HUES48 (cell line): Measurements from ENCODE around the gene SPINT3.
"Not testable (repeated sequence)": the region's sequence is repeated elsewhere in the genome, so short reads cannot be mapped to it uniquely, and the experiment has no call there.

Source experiments
- H3K27ac ChIP-seq: one replicate; pipeline ENCODE4 v1.7.0; 2013; ENCODE audit warnings: low read depth, low read length, inconsistent platforms
- H3K27me3 ChIP-seq: 2 replicates; pipeline ENCODE4 v1.6.1; 2013; ENCODE audit warnings: mild to moderate bottlenecking, low read length; ENCODE audit not compliant: control insufficient read depth, insufficient read depth
- H3K36me3 ChIP-seq: 2 replicates; pipeline ENCODE4 v1.6.1; 2013; ENCODE audit warnings: low read length; ENCODE audit not compliant: control insufficient read depth, insufficient read depth
- H3K4me1 ChIP-seq: 2 replicates; pipeline ENCODE4 v1.6.1; 2013; ENCODE audit warnings: mild to moderate bottlenecking, low read length; ENCODE audit not compliant: control insufficient read depth, insufficient read depth
- H3K4me3 ChIP-seq: 2 replicates; pipeline ENCODE4 v1.5.1; 2013; ENCODE audit warnings: mild to moderate bottlenecking, low read depth, low read length
- H3K9ac ChIP-seq: 2 replicates; pipeline ENCODE4 v1.6.1; 2013; ENCODE audit warnings: mild to moderate bottlenecking, low read depth, low read length, moderate library complexity
- H3K9me3 ChIP-seq: 2 replicates; pipeline ENCODE4 v1.6.1; 2013; ENCODE audit warnings: low read length; ENCODE audit not compliant: control insufficient read depth, insufficient read depth

SPINT3 gene

DNA sequence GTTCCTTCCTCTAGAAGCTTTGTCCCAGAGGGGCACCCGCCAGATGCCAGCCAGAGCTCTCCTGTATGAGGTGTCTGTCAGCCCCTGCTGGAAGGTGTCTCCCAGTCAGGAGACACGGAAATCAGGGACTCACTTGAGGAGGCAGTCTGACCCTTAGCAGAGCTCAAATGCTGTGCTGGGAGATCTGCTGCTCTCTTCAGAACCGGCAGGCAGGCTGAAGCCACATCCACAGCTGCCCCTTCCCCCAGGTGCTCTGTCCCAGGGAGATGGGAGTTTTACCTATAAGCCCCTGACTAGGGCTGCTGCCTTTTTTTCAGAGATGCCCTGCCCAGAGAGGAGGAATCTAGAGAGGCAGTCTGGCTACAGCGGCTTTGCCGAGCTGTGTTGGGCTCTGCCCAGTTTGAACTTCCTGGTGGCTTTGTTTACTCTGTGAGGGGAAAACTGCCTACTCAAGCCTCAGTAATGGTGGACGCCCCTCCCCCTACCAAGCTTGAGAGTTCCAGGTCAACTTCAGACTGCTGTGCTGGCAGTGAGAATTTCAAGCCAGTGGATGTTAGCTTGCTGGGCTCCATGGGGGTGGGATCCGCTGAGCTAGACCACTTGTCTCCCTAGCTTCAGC, 37.8 kb downstream of the SPINT3 start:
- not testable (repeated sequence) for H3K27ac ChIP-seq, H3K4me1 ChIP-seq, H3K27me3 ChIP-seq, H3K9me3 ChIP-seq, H3K36me3 ChIP-seq, H3K9ac ChIP-seq, H3K4me3 ChIP-seq

DNA sequence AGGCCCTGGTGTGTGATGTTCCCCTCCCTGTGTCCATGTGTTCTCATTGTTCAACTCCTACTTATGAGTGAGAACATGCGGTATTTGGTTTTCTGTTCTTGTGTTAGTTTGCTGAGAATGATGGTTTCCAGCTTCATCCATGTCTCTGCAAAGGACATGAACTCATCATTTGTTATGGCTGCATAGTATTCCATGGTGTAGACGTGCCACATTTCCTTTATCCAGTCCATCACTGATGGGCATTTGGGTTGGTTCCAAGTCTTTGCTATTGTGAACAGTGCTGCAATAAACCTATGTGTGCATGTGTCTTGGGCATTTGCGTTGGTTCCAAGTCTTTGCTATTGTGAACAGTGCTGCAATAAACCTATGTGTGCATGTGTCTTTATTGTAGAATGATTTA, 43.1 kb downstream of the SPINT3 start:
- not testable (repeated sequence) for H3K4me3 ChIP-seq, H3K36me3 ChIP-seq, H3K9ac ChIP-seq, H3K4me1 ChIP-seq, H3K9me3 ChIP-seq, H3K27ac ChIP-seq
- H3K27me3 ChIP-seq = peaks cover 25% of the 10 kb centered on the region

DNA sequence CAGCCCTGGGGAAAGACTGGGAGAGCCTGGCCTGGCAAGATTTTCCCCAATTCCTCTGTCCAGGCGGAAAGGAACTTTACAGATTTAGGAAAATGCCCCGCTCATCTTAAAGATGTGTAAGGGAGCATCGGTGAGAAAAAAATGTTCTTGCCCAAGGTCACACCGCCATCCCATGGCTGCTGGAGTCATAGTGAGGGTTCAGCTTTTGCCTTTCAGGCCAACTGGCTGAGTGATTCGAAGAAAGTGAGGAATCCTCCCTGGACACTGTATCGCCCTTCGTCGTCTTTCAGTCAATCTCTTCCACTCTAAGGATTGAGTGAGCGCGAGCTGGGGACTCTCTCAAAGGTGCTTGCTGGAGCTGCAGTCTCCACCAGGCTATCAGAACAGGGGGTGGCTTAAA, 44.5 kb downstream of the SPINT3 start:
- Histone ChIP-seq H3K9ac (peak overlapping the region; percentile 26), H3K27me3 (peaks cover 25% of the 10 kb centered on the region), H3K36me3 (no peaks in the 10 kb centered on the region), H3K4me1 (peaks cover 11% of the 10 kb centered on the region), H3K27ac (no peak overlapping the region), H3K4me3 (peak overlapping the region; percentile 67), H3K9me3 (no peaks in the 10 kb centered on the region)

DNA sequence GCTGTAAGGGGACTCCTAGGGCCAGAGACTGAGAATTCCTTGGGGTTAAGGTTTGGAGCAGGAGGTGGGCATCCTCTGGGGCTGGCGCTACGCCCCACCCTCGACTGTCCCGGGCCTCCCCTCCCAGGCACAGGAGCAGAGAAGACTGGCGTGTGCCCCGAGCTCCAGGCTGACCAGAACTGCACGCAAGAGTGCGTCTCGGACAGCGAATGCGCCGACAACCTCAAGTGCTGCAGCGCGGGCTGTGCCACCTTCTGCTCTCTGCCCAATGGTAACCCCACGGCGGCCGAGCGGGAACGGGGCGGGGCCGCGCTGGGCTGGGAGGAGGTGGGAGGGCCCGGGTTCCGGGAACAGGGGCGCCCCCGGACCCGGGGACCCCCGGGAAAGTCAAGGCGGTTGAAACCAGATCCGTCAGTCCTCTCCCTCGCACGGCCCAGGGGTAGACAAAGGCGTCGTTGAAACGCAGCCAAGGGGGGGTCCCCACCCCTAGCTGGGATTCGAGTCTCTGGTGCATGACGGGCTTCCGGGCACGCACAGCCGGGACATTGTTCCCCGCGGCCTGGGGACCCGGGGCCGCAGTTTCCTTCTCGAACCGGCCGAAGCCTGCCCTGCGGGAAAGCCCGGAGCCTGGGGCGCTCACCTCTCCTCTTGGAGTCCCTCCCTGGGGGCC, 45.0 kb downstream of the SPINT3 start:
- H3K27ac ChIP-seq = peak overlapping the region; percentile 21
- peak overlapping the region; percentile 26 for H3K9ac ChIP-seq
- H3K36me3 ChIP-seq = no peaks in the 10 kb centered on the region
- peaks cover 25% of the 10 kb centered on the region for H3K27me3 ChIP-seq
- H3K4me1 ChIP-seq = peaks cover 14% of the 10 kb centered on the region
- H3K9me3 ChIP-seq = no peaks in the 10 kb centered on the region
- H3K4me3 ChIP-seq = peak overlapping the region; percentile 67

DNA sequence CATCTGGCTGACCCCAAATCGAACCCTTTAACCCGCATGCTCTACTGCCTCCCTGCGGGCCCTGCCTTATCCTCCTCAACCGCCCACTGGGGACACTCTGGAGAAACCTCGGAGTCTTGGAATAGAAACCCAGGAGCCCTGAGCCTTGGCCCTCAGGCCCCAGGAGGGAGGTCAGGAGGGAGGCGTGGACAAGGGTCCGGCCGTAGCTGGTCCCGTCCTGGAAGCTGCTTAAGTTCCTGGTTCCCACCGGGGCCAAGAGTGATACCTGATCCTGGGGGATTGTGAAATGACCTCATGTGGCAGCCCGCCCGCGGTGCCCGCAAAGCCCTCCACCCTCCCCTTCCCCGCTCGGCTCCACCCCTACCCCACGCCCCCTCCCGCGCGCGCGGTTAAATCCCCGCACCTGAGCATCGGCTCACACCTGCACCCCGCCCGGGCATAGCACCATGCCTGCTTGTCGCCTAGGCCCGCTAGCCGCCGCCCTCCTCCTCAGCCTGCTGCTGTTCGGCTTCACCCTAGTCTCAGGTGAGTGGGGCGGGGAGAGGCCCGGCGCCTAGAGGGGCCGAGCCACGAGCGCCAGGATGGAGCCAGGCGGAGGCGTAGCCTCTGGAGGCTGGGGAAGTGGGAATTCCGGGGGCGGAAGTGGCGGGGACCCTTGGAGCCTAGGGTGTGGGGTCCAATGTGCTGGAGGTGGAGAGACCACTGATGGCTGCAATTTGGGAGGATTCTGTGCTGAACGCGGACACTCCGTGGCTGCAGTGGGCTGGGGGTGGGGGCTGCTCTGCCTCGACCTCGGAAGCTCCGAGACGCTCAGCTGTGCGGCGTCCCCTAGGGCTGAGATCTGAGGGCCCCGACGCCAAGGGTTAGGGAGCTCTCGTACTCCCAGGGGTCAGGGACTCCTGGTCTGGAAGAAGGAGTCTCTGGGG, 45.8 kb downstream of the SPINT3 start, which contains the start of gene WFDC2:
WFDC2 (plus strand) TSS at position 418 of the 926 bp plus-strand sequence; CDS start at position 447, 29 bp downstream.
- no peaks in the 10 kb centered on the region for H3K9me3 ChIP-seq
- no peaks in the 10 kb centered on the region for H3K36me3 ChIP-seq
- peak within 1 kb of the TSS; percentile 21 for H3K27ac ChIP-seq
- peak within 1 kb of the TSS; percentile 26 for H3K9ac ChIP-seq
- H3K4me3 ChIP-seq = peak within 1 kb of the TSS; percentile 67
- peaks cover 25% of the 10 kb centered on the region for H3K27me3 ChIP-seq
- peaks cover 14% of the 10 kb centered on the region for H3K4me1 ChIP-seq

DNA sequence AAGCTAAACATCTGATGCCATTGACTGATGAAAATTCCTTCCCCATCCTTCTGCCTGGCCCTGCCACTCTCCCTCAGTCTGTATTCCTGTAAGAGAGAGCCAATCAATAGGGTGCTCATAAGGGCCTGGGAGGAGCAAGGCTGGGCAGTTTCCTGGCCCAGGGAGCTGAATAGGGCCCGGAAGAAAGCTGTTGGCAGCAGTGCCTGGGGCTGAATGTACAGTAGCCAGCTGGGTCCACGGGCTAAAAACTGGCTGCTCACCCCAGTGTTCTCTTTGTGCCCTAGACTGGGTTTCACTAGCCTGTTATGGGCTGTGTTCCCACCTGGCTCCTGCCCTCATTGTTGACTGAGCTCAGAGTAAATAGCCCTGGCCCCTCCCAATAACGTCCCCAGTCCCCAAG, 47.6 kb downstream of the SPINT3 start:
- H3K4me3 ChIP-seq = no peak overlapping the region
- H3K36me3 ChIP-seq = no peaks in the 10 kb centered on the region
- H3K27ac ChIP-seq = no peak overlapping the region
- no peak overlapping the region for H3K9ac ChIP-seq
- H3K4me1 ChIP-seq = peaks cover 14% of the 10 kb centered on the region
- no peaks in the 10 kb centered on the region for H3K9me3 ChIP-seq
- H3K27me3 ChIP-seq = peaks cover 25% of the 10 kb centered on the region

DNA sequence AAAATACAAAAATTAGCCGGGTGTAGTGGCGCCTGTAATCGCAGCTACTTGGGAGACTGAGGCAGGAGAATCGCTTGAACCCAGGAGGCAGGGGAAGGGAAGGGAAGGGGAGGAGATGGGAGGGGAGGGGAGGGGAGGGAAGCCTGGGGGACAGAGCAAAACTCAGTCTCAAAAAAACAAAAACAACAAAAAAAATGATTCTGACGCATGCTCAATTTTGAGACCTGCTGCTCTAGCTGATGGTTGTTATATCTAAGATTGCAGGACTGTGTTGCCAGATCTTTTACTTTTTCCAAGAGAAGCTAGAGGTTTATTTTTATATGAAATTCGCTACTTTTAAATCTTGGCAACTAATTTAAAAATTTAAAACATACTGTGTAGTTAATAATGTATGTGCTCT, 48.2 kb downstream of the SPINT3 start:
- Histone ChIP-seq H3K27ac (no peak overlapping the region), H3K36me3 (no peaks in the 10 kb centered on the region), H3K4me1 (peaks cover 14% of the 10 kb centered on the region), H3K9me3 (no peaks in the 10 kb centered on the region), H3K9ac (no peak overlapping the region), H3K27me3 (peaks cover 25% of the 10 kb centered on the region), H3K4me3 (no peak overlapping the region)

DNA sequence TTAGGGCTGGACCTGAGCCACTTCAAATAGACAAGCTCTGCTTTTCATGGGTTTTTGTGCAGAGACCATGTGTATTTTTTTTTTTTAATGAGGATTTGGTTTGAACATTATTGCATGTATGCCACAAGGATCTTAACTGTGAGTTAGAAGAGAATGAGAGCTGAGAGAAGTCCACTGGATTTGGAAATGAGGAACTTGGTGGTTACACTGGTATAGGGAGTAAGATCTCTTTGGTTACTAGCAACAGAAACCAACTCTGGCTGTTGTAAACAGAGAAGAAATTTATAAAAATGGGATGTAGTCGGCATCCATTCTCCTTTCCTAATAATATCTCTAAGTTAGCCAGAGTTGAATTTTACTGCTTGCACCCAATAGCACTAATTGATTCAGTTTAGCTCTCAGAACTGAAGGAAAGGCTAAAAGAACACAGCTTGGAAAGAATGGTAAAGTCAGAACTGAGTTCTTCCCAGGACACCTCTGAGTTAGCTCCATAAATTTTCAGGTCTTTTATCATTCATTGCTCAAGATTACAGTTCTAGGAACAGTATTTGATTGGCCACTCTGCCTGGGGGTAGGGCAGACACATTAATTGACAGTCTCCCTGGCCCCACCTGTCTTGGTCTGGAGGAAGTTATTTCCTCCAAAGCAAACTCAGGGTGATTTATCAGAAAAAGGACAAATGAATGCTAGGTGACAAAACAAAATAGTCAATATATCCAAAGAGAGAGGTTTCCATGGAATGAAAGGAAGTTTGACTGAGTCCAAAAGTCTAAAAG, 49.7 kb downstream of the SPINT3 start:
- Histone ChIP-seq H3K9me3 (no peaks in the 10 kb centered on the region), H3K9ac (no peak overlapping the region), H3K27me3 (peaks cover 16% of the 10 kb centered on the region), H3K36me3 (no peaks in the 10 kb centered on the region), H3K4me1 (peaks cover 9% of the 10 kb centered on the region), H3K27ac (no peak overlapping the region), H3K4me3 (no peak overlapping the region)

DNA sequence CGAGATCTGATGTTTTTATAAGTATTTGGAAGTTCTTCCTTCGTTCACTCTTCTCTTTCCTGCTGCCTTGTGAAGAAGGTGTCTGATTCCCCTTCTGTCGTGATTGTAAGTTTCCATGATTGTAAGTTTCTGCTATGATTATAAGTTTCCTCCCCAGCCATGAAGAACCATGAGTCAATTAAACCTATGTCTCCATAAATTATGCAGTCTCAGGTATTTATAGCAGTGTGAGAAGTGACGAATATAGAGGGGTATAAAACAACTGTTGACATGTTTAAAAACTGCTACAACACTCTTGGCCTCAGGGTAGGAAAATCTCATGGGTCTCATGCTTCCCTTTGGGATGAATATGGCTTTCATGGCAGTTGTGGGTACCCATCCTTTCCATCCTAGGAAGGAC, 51.7 kb downstream of the SPINT3 start:
- Histone ChIP-seq H3K4me3 (no peak overlapping the region), H3K27me3 (peaks cover 5% of the 10 kb centered on the region), H3K4me1 (peaks cover 4% of the 10 kb centered on the region), H3K36me3 (no peaks in the 10 kb centered on the region), H3K9me3 (no peaks in the 10 kb centered on the region), H3K9ac (no peak overlapping the region), H3K27ac (no peak overlapping the region)

DNA sequence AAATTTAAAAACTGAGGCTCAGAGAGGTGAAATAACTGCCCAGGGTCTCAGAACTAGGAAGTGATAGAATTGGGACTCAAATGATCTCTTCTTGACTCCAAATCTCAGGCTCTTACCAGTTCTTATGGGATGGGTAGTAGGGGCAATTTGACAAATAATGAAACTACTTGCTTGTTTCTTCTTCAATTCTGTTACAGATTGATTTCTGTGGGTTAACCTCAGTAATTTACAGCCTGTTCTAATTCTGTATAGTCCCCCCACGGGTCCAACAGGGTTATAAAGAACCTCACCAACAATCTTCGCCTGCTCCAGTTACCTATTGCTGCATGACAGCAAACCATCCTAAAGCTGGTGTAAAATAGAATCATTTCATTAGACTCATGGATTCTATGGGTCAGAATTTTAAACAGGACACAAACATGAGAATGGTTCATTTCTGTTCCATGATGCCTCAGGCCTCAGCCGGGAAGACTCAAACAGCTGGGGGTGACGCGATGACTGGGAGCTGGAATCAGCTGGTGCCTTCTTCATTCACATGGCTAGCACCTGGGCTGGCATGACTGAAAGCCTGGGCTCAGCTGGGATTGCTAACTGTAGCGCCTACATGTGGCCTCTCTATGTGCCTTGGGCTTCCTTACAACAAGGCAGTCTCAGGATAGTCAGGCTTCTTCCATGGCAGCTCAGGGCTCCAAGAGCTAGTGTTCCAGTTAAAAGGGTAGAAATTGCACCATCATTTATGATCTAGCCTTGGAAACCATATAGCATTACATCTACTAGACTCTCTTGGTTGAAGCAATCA, 52.5 kb downstream of the SPINT3 start:
- H3K4me1 ChIP-seq = peaks cover 4% of the 10 kb centered on the region
- H3K9ac ChIP-seq = no peak overlapping the region
- H3K9me3 ChIP-seq = no peaks in the 10 kb centered on the region
- no peak overlapping the region for H3K4me3 ChIP-seq
- no peaks in the 10 kb centered on the region for H3K36me3 ChIP-seq
- no peaks in the 10 kb centered on the region; the same call in 1 of the 2 replicates for H3K27me3 ChIP-seq
- no peak overlapping the region for H3K27ac ChIP-seq
